ENCODE data around the gene BAK1. TPM values are rescaled to one million over a fixed set of nuclear protein-coding genes. Genes with fewer than 3 reads are reported as not detected.

Gene BAK1
- total RNA-seq, 1 experiment from 2014 or later, result 23.7 TPM

- no peak for ATAC-seq
- Histone ChIP-seq H4K20me1 (ENCODE audit: low read length) (no peaks in the 10 kb centered on the region), H3F3A (ENCODE audit: low read length, unreplicated experiment) (no peaks in the 10 kb centered on the region), H3K4me2 (ENCODE audit: low read length) (no peak overlapping the region), H3K4me3 (ENCODE audit: low read length) (no peak overlapping the region), H3K27me3 (ENCODE audit: low read length) (no peaks in the 10 kb centered on the region), H3K36me3 (ENCODE audit: low read depth, low read length) (no peaks in the 10 kb centered on the region), H3K27ac (ENCODE audit: low read length) (no peak overlapping the region), H3K79me2 (ENCODE audit: low read length) (no peaks in the 10 kb centered on the region), H3K9me2 (replicated peaks; ENCODE audit: low read length) (no peaks in the 10 kb centered on the region), H2AFZ (ENCODE audit: low read length) (no peak overlapping the region), H3K9me3 (ENCODE audit: low read length) (no peaks in the 10 kb centered on the region), H3K4me1 (ENCODE audit: insufficient read depth, low read length) (peaks cover 4% of the 10 kb centered on the region), H3K9ac (ENCODE audit: low read length) (no peak overlapping the region)
- TF ChIP-seq EZH2 (IDR thresholded peaks at IDR 0.05; ENCODE audit: low read length, unreplicated experiment), result no peak
- ChIA-PET POLR2A (ENCODE audit: unreplicated experiment) (no interaction called here), CTCF (no interaction called here)
- DNase-seq, result no peak
- intact Hi-C loops (cut with micrococcal nuclease), result loop anchor here (10.0 kb wide), 1 partner anchor 95 kb away; the partner anchor contains the start of gene ZBTB9
- BruUV-seq (replicated peaks), result no TSS peak
Observed at GRCh38 chr6:33549896-33550295, 30.2 kb downstream of the BAK1 start.

GRCh38 chr6:33549196-33549595, 30.9 kb downstream of the BAK1 start:
- no peak overlapping the region for H3K27ac ChIP-seq (ENCODE audit: low read length)
- no peak overlapping the region for H3K9ac ChIP-seq (ENCODE audit: low read length)
- CTCF ChIA-PET, result no interaction called here
- no peak overlapping the region for H3K4me3 ChIP-seq (ENCODE audit: low read length)
- POLR2A ChIA-PET (ENCODE audit: unreplicated experiment), result no interaction called here
- H3F3A ChIP-seq (ENCODE audit: low read length, unreplicated experiment), result no peaks in the 10 kb centered on the region
- H3K36me3 ChIP-seq (ENCODE audit: low read depth, low read length), result no peaks in the 10 kb centered on the region
- no peak overlapping the region for H3K4me2 ChIP-seq (ENCODE audit: low read length)
- no TSS peak for BruUV-seq (replicated peaks)
- no peak for DNase-seq
- no peaks in the 10 kb centered on the region for H3K27me3 ChIP-seq (ENCODE audit: low read length)
- H3K4me1 ChIP-seq (ENCODE audit: insufficient read depth, low read length), result peaks cover 4% of the 10 kb centered on the region
- no peaks in the 10 kb centered on the region for H3K9me2 ChIP-seq (replicated peaks; ENCODE audit: low read length)
- intact Hi-C loops (cut with micrococcal nuclease), result no loop called here
- no peaks in the 10 kb centered on the region for H3K9me3 ChIP-seq (ENCODE audit: low read length)
- no peak for ATAC-seq
- no peak overlapping the region for H2AFZ ChIP-seq (ENCODE audit: low read length)
- H4K20me1 ChIP-seq (ENCODE audit: low read length), result no peaks in the 10 kb centered on the region
- H3K79me2 ChIP-seq (ENCODE audit: low read length), result no peaks in the 10 kb centered on the region
- TF ChIP-seq EZH2 (IDR thresholded peaks at IDR 0.05; ENCODE audit: low read length, unreplicated experiment) (no peak), EZH2phosphoT487 (IDR thresholded peaks at IDR 0.05; ENCODE audit: borderline replicate concordance, low read length) (no peak), CTCF (conservative IDR thresholded peaks at IDR 0.05; ENCODE audit: low read depth, low read length) (no peak)

- Histone ChIP-seq H3K9ac (ENCODE audit: low read length) (no peak overlapping the region), H3K4me2 (ENCODE audit: low read length) (no peak overlapping the region), H3K27me3 (ENCODE audit: low read length) (no peaks in the 10 kb centered on the region), H3F3A (ENCODE audit: low read length, unreplicated experiment) (no peaks in the 10 kb centered on the region), H3K4me3 (ENCODE audit: low read length) (no peak overlapping the region), H3K9me2 (replicated peaks; ENCODE audit: low read length) (no peaks in the 10 kb centered on the region), H4K20me1 (ENCODE audit: low read length) (no peaks in the 10 kb centered on the region), H3K4me1 (ENCODE audit: insufficient read depth, low read length) (no peaks in the 10 kb centered on the region), H3K9me3 (ENCODE audit: low read length) (no peaks in the 10 kb centered on the region), H3K36me3 (ENCODE audit: low read depth, low read length) (no peaks in the 10 kb centered on the region), H3K27ac (ENCODE audit: low read length) (no peak overlapping the region), H3K79me2 (ENCODE audit: low read length) (no peaks in the 10 kb centered on the region), H2AFZ (ENCODE audit: low read length) (no peak overlapping the region)
- BruUV-seq (replicated peaks), result no TSS peak
- TF ChIP-seq EZH2 (IDR thresholded peaks at IDR 0.05; ENCODE audit: low read length, unreplicated experiment), result no peak
- TF ChIP-seq CTCF (conservative IDR thresholded peaks at IDR 0.05; ENCODE audit: low read depth, low read length), result no peak
- no peak for TF ChIP-seq EZH2phosphoT487 (IDR thresholded peaks at IDR 0.05; ENCODE audit: borderline replicate concordance, low read length)
- DNase-seq, result no peak
- ChIA-PET CTCF (no interaction called here), POLR2A (ENCODE audit: unreplicated experiment) (no interaction called here)
- ATAC-seq, result no peak
- intact Hi-C loops (cut with micrococcal nuclease), result no loop called here
Observed at GRCh38 chr6:33547499-33547898, 32.6 kb downstream of the BAK1 start.

All from PC-3 (cell line).